GM08714 (cell line): ENCODE results near the gene NME5.
"Not testable (repeated sequence)": the region's sequence is repeated elsewhere in the genome, so short reads cannot be mapped to it uniquely, and the experiment has no call there.

Source experiments
- H3K4me3 ChIP-seq: fragments of 200-500 bp; sonication (Bioruptor generic); 2 replicates; pipeline ENCODE4 v1.5.1; 2014; ENCODE audit warnings: mild to moderate bottlenecking, low read length, inconsistent platforms
- ZNF274 ChIP-seq: IDR thresholded peaks from 2 replicates; pipeline ENCODE4 v1.6.1; 2012; ENCODE audit warnings: mild to moderate bottlenecking, low read depth, low read length

Gene NME5

GRCh38 chr5:138078006-138078643 is 61.1 kb downstream of the NME5 start:
- no peak for TF ChIP-seq ZNF274
- H3K4me3 ChIP-seq = no peak overlapping the region

DNA sequence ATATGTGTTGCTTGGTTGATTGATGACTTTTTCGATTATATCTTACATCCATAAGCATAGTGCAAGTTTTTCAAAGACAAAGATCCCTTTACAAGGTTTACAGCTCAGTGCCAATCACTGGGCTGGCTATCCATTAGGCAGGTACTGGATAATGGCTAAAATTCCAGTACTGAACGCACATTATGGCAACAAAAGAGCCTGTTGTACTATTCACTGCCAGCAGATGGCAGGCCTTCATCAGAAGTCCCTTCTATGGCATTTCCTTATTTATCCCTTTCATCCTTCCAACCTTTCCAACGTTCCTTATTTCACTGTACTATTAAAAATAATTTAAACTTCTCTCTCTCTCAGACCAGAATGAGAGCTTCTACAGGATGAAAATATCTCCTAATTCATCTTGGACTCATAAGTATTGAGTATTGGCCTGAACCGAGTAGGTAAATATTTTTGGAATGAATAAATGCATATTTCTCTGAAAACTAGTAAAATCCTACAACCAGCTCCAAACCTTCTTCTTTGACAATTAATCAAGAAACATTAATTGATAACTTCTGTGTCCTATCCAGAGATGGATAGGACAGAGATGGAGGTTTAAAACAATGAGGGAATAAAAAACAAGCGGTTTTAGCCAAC is 62.0 kb downstream of the NME5 start:
- TF ChIP-seq ZNF274 = no peak
- no peak overlapping the region for H3K4me3 ChIP-seq

GRCh38 chr5:138070026-138070425 is 69.2 kb downstream of the NME5 start:
- not testable (repeated sequence) for H3K4me3 ChIP-seq

- TF ChIP-seq ZNF274 = no peak
- no peak overlapping the region for H3K4me3 ChIP-seq
These were observed 70.3 kb downstream of the NME5 start for GRCh38 chr5:138068742-138069600.

- no peak for TF ChIP-seq ZNF274
- no peak overlapping the region for H3K4me3 ChIP-seq
These were observed 71.3 kb downstream of the NME5 start for GRCh38 chr5:138067945-138068344.
